Epithelial cell of esophagus (primary cell): ENCODE data around the gene WDR87.
A peak's percentile ranks its signal among the peaks of the same experiment; 100 is the strongest.
"Not testable (repeated sequence)": the region's sequence is repeated elsewhere in the genome, so short reads cannot be mapped to it uniquely, and the experiment has no call there.

ENCODE experiments used
- DNase-seq: peaks from one replicate; pipeline ENCODE4 v3.0.0; 2010; ENCODE audit warnings: low read depth
- H3K4me3 ChIP-seq: 2 replicates; pipeline ENCODE4 v1.5.1; 2011; ENCODE audit warnings: mild to moderate bottlenecking, low read length, control low read depth
- CTCF ChIP-seq: IDR thresholded peaks from 2 replicates; pipeline ENCODE4 v1.5.1; 2011; ENCODE audit warnings: low read depth, mild to moderate bottlenecking, low read length, control low read depth, inconsistent platforms; ENCODE audit not compliant: insufficient read depth; ENCODE audit errors: missing control alignments

Gene WDR87

GRCh38 chr19:37926255-37926654, 19.9 kb upstream of the WDR87 start:
- no peak overlapping the region for H3K4me3 ChIP-seq
- TF ChIP-seq CTCF: no peak
- DNase-seq: no peak

GRCh38 chr19:37925212-37925611, 18.8 kb upstream of the WDR87 start:
- TF ChIP-seq CTCF: no peak
- H3K4me3 ChIP-seq: no peak overlapping the region
- no peak for DNase-seq

DNA sequence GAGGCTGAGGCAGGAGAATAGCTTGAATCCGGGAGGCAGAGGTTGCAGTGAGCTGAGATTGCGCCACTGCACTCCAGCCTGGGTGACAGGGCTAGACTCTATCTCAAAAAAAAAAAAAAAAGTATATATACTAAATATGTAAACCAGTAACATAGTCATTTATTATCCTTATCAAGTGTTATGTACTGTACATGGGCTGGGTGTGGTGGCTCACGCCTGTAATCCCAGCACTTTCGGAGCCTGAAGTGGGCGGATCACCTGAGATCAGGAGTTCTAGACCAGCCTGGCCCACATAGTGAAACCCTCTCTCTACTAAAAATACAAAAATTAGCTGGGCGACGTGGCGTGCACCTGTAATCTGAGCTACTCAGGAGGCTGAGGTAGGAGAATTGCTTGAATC, 18.2 kb upstream of the WDR87 start:
- not testable (repeated sequence) for DNase-seq, H3K4me3 ChIP-seq

DNA sequence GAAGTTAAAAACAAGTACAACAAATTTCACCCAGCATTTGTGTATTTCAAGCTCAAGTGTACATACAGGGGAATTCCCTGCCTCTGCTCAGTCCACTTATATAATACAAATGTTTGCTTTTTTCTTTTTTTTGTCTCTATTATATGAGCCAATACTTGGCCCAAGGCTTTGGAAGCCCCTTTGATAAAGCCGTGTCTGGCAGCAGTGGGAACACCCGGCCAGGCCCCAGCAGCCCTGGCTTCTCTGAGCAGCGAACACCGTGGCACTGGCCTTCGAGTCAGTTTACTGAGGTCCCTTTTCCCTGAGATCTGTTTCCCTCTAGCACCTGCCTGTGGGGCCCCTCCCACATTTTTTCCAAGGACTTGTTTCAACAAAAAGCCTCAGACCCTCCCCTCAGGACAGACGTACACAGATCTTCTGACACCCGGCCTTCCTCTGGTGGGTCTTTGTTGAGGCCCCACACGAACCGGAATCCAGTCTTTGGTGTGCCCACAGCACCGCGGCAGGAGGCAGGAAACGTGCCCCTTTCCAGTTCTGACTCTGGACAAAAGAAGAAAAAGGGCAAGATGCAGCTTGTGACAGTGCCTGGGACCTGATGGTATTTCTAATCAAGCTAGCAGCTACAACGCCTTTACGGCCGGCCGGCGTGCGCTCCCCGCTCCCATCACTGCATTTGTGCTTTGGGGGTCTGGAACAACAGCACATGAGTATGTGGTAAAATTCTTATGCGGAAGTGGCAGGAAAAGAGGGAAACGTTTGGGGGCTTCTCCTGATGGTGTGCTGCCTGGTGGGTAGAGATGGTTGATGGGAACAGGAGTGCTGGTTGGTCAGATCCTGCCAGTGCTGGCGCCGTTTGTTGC, 14.4 kb upstream of the WDR87 start:
- H3K4me3 ChIP-seq: no peak overlapping the region
- no peak for DNase-seq
- no peak for TF ChIP-seq CTCF

GRCh38 chr19:37914908-37915307, 8.5 kb upstream of the WDR87 start:
- H3K4me3 ChIP-seq: no peak overlapping the region
- no peak for TF ChIP-seq CTCF
- no peak for DNase-seq

DNA sequence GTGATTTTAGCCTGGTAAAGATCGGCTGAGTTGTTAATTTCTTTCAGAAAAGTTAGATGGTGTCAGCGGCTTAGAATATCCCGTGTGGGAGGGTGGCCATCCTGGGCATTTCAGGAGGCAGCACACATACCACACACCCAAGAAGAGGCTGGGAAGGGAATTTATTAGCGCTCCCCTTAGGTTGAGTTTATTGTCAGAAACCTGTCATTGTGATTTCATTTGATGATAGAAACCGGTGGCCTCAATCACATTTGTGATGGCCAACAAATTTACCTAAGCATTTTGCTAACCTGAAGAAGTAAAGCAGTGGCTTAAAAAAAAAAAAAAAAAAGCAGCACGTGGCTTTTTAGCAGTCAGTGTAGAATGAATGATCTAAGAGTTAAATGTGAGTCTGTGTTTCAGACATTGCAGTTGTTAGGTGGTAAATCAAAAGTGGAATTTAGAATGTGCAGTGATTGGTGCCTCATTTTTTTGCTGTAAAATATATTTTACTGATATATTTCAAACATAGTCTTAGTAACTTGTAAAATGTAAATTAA, 3.3 kb upstream of the WDR87 start:
- no peak overlapping the region for H3K4me3 ChIP-seq
- no peak for DNase-seq
- TF ChIP-seq CTCF: no peak

- peak overlapping the region; percentile 61 for H3K4me3 ChIP-seq
- no peak for DNase-seq
- no peak for TF ChIP-seq CTCF
Measured at GRCh38 chr19:37907735-37908455, 1.5 kb upstream of the WDR87 start.
